GM12878 (cell line): ENCODE results near the gene YPEL4. TPM values are rescaled to one million over a fixed set of nuclear protein-coding genes. Genes with fewer than 3 reads are reported as not detected.
A peak's percentile ranks its signal among the peaks of the same experiment; 100 is the strongest.

Experiments
- ATAC-seq: fragments of 200-7000 bp; cut with Tn5 transposase; 3 replicates; pipeline ENCODE4 v1.9.1; 2020; ENCODE audit warnings: mild to moderate bottlenecking, moderate library complexity
- BruUV-seq: library from RNA; stranded (reverse); fragments of 400-500 nt; replicated peaks from 2 replicates; lab custom pipeline; 2021; lab: Mats Ljungman, UMichigan
- CTCF ChIA-PET: fragments of 300-600 bp; sonication (Branson Sonifier 250); formaldehyde crosslinking; extraction: SDS; loops from one replicate; lab custom pipeline; 2021; ENCODE audit warnings: inconsistent platforms; lab: Yijun Ruan, JAX
- POLR2A ChIA-PET: fragments of 350-600 bp; formaldehyde crosslinking; extraction: SDS; loops from one replicate; lab custom pipeline; 2021; ENCODE audit warnings: inconsistent platforms; lab: Charles Lee
- RAD21 ChIA-PET: fragments of 300-600 bp; sonication (Branson Sonifier 250); formaldehyde crosslinking; loops from one replicate; lab custom pipeline; 2023; ENCODE audit warnings: antibody characterized with exemption; ENCODE audit not compliant: unreplicated experiment; lab: Charles Lee
- SMC1A ChIA-PET: fragments of 300-600 bp; sonication (Branson Sonifier 250); formaldehyde crosslinking; loops from one replicate; lab custom pipeline; 2023; ENCODE audit not compliant: unreplicated experiment, uncharacterized antibody; lab: Charles Lee
- DNase-seq: peaks from one replicate; pipeline ENCODE4 v3.0.0-alpha.2; 2011; ENCODE audit warnings: low read depth, low spot score
- FAIRE-seq: peaks from 3 replicates; lab custom pipeline; 2011; peaks lifted over from hg19 to GRCh38; lab: Jason Lieb, UNC
- H2AFZ ChIP-seq: 2 replicates; pipeline ENCODE4 v1.6.0; 2011; ENCODE audit warnings: low read depth, low read length, control low read depth; ENCODE audit not compliant: control insufficient read depth
- H3K27ac ChIP-seq: 2 replicates; pipeline ENCODE4 v1.5.1; 2011; ENCODE audit warnings: control low read depth; ENCODE audit not compliant: control insufficient read depth, insufficient read depth
- H3K27me3 ChIP-seq, 2 experiments: replicated peaks in 1 of 2; 2 replicates each; pipeline versions ENCODE4 v1.6.0 to v1.6.1; 2011; ENCODE audit warnings: low read length in 1 of 2; ENCODE audit not compliant: control insufficient read depth in 2 of 2, insufficient read depth in 2 of 2
- H3K36me3 ChIP-seq, 2 experiments: 2 replicates each; pipeline ENCODE4 v1.5.1; 2011; ENCODE audit warnings: low read length in 1 of 2; ENCODE audit not compliant: control insufficient read depth in 2 of 2, insufficient read depth in 2 of 2
- H3K4me1 ChIP-seq: 2 replicates; pipeline ENCODE4 v1.6.1; 2011; ENCODE audit warnings: mild to moderate bottlenecking, low read length, moderate library complexity, mixed read lengths; ENCODE audit not compliant: control insufficient read depth, insufficient read depth
- H3K4me2 ChIP-seq: 2 replicates; pipeline ENCODE4 v1.6.0; 2011; ENCODE audit warnings: control low read depth; ENCODE audit not compliant: control insufficient read depth, insufficient read depth
- H3K4me3 ChIP-seq: fragments of 200-600 bp; sonication (generic); 2 replicates; pipeline ENCODE4 v1.5.1; 2016
- H3K79me2 ChIP-seq: 2 replicates; pipeline ENCODE4 v1.6.0; 2011; ENCODE audit warnings: low read length; ENCODE audit not compliant: control insufficient read depth, insufficient read depth
- H3K9ac ChIP-seq: 2 replicates; pipeline ENCODE4 v1.8.0; 2011; ENCODE audit warnings: low read length, control low read depth, mixed read lengths; ENCODE audit not compliant: control insufficient read depth, insufficient read depth
- H3K9me3 ChIP-seq: replicated peaks from 3 replicates; pipeline ENCODE4 v1.5.1; 2011; ENCODE audit warnings: mild to moderate bottlenecking, low read length; ENCODE audit not compliant: control insufficient read depth, insufficient read depth
- H4K20me1 ChIP-seq: 2 replicates; pipeline ENCODE4 v1.6.0; 2011; ENCODE audit not compliant: control insufficient read depth, insufficient read depth
- BRCA1 ChIP-seq: IDR thresholded peaks from 2 replicates; pipeline ENCODE4 v1.6.1; 2011; ENCODE audit warnings: low read depth, low read length, improper control_type of control experiment
- CHD2 ChIP-seq: IDR thresholded peaks from 2 replicates; pipeline ENCODE4 v1.6.1; 2011; ENCODE audit warnings: low read depth, low read length, improper control_type of control experiment, borderline replicate concordance
- CHD4 ChIP-seq: fragments of 200-600 bp; sonication (generic); IDR thresholded peaks from 2 replicates; pipeline ENCODE4 v1.6.1; 2016; ENCODE audit warnings: mild to moderate bottlenecking
- EP300 ChIP-seq, 2 experiments: fragments of 150-350 bp in 1 of 2; IDR thresholded peaks; 2 replicates each; pipeline ENCODE4 v1.6.1; 2011 to 2012; ENCODE audit warnings: low read depth in 2 of 2, low read length in 2 of 2, borderline replicate concordance in 1 of 2, improper control_type of control experiment in 1 of 2, inconsistent platforms in 1 of 2; ENCODE audit not compliant: control insufficient read depth in 1 of 2
- FOXK2 ChIP-seq: fragments of 450-650 bp; IDR thresholded peaks from 2 replicates; pipeline ENCODE4 v1.6.1; 2017; ENCODE audit warnings: mild to moderate bottlenecking, moderate library complexity
- POLR2A ChIP-seq: IDR thresholded peaks from 2 replicates; pipeline ENCODE4 v1.6.1; 2011; ENCODE audit warnings: low read depth, mild to moderate bottlenecking, low read length
- SMAD5 ChIP-seq: IDR thresholded peaks from 2 replicates; pipeline ENCODE4 v1.6.1; 2016; ENCODE audit warnings: antibody characterized with exemption, low read depth
- SMC3 ChIP-seq: IDR thresholded peaks from 2 replicates; pipeline ENCODE4 v1.6.1; 2011; ENCODE audit warnings: low read length, improper control_type of control experiment, borderline replicate concordance
- STAT3 ChIP-seq: IDR thresholded peaks from 2 replicates; pipeline ENCODE4 v1.6.1; 2011; ENCODE audit warnings: low read depth, low read length, improper control_type of control experiment
- WGBS: methylation state at CpG from one replicate; pipeline ENCODE4 v1.1.6; 2016; ENCODE audit warnings: low lambda C conversion rate; ENCODE audit not compliant: insufficient replicate concordance, insufficient coverage; ENCODE audit errors: missing lambda C conversion rate; 5-methylcytosine and 5-hydroxymethylcytosine counted together
- in situ Hi-C: fragments of 300-500 bp; cut with MboI; formaldehyde crosslinking; loops from 9 replicates; pipeline ENCODE4 v1.14.3; 2018; ENCODE audit warnings: mixed read lengths
- intact Hi-C: fragments of 100-400 bp; cut with micrococcal nuclease; formaldehyde crosslinking; loops from one replicate; pipeline ENCODE4 v1.14.2; 2022; ENCODE audit not compliant: unreplicated experiment
- polyA plus RNA-seq, 11 experiments: library from polyadenylated mRNA; depleted of rRNA in 4 of 11; unstranded in 6 of 11; stranded (reverse) in 5 of 11; fragments of >200 nt; fragmentation: Nextera tagmentation in 4 of 11; fragmentation: Illumina TruSeq in 1 of 11; extraction: Ambion mirVana in 4 of 11; extraction: Trizol in 1 of 11; gene quantifications; 1 replicate in 1 of 11; 2 replicates in 10 of 11; pipeline versions ENCODE4 v1.2.1 to v1.2.3, GENCODE V29; 2011 to 2016; ENCODE audit warnings: inconsistent platforms in 2 of 11, missing spikeins in 2 of 11, low read depth in 1 of 11
- total RNA-seq, 4 experiments: library from RNA; depleted of rRNA in 3 of 4; stranded (reverse); fragments of >200 nt in 3 of 4; fragmentation: Illumina TruSeq in 1 of 4; extraction: Trizol in 1 of 4; gene quantifications; 2 replicates each; pipeline versions ENCODE4 v1.2.1 to v1.2.3, GENCODE V29; 2013 to 2021
- TF ChIP-seq, protein P1 (sequence below): IDR thresholded peaks from 2 replicates; pipeline ENCODE4 v1.6.1; 2012; ENCODE audit warnings: mild to moderate bottlenecking, low read depth, low read length

The YPEL4 gene
- total and polyA plus RNA-seq, 10 of the 15 experiments (the other 5 are each of a cell fraction or from before 2014, with no cell fraction given), result 0.07 to 0.50 (median 0.13) TPM; not detected in 5

DNA sequence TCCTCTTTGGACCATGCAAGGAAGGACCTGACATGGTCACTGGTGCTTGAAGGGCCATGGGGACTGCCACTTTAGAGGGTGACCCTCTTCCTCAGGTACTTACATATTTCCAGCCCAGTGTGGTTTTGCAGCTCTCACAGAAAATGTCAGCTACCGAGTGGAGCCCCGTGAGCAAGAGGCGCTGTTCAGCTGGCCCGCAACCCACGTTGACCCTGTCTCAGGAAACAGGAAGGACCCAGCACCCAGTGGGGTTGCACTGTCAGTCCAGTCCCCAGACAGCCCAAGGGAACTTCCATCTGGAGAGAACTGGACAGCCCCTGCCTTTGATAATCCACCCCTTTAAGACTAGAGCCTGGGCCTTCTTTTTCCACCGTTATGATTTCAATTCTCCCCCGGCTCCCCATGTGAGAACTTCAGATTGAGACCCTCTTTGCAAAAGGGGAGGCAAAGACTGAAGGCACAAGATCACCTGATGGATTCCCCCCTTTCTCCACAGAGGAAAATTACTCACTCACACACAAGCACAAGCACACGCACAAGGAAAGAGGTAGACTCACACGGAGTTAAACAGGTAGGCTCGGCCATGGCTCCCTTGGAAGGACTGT lies 3.4 kb downstream of the YPEL4 start (continued):
- TF ChIP-seq, protein P1, sequence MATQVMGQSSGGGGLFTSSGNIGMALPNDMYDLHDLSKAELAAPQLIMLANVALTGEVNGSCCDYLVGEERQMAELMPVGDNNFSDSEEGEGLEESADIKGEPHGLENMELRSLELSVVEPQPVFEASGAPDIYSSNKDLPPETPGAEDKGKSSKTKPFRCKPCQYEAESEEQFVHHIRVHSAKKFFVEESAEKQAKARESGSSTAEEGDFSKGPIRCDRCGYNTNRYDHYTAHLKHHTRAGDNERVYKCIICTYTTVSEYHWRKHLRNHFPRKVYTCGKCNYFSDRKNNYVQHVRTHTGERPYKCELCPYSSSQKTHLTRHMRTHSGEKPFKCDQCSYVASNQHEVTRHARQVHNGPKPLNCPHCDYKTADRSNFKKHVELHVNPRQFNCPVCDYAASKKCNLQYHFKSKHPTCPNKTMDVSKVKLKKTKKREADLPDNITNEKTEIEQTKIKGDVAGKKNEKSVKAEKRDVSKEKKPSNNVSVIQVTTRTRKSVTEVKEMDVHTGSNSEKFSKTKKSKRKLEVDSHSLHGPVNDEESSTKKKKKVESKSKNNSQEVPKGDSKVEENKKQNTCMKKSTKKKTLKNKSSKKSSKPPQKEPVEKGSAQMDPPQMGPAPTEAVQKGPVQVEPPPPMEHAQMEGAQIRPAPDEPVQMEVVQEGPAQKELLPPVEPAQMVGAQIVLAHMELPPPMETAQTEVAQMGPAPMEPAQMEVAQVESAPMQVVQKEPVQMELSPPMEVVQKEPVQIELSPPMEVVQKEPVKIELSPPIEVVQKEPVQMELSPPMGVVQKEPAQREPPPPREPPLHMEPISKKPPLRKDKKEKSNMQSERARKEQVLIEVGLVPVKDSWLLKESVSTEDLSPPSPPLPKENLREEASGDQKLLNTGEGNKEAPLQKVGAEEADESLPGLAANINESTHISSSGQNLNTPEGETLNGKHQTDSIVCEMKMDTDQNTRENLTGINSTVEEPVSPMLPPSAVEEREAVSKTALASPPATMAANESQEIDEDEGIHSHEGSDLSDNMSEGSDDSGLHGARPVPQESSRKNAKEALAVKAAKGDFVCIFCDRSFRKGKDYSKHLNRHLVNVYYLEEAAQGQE, result no peak
- TF ChIP-seq CHD4 (no peak), BRCA1 (no peak), SMC3 (no peak), STAT3 (no peak), SMAD5 (no peak), EP300 (IDR thresholded peaks at IDR 0.05; ENCODE audit: borderline replicate concordance in 1 of 2, control insufficient read depth in 1 of 2, low read depth in 2 of 2, low read length in 2 of 2) (no peak), FOXK2 (no peak)

DNA sequence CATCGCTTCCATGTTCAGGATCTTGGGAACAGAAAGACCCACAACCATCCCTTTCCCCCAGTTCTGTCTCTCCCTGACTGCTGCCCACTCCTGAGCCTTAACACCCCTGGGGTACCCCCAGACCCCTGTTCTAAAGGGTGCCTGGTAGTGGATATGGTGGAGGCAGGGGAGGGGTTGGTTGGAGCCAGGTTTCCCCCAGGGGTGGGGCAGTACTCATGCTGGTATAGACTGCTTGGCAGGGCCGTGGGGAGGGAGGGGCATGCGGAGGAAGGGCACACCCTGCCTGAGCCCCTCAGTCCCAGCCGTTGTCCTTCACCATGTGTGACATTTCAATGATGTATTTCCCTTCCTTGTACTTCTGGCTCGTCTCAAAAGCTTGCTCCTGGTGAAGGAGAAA lies 4.0 kb downstream of the YPEL4 start:
- Histone ChIP-seq H3K36me3 (no peaks in the 10 kb centered on the region), H3K79me2 (no peaks in the 10 kb centered on the region), H3K27ac (no peak overlapping the region), H3K4me2 (no peak overlapping the region), H3K4me3 (no peak overlapping the region), H3K4me1 (peaks cover 12% of the 10 kb centered on the region), H3K9me3 (no peaks in the 10 kb centered on the region), H3K9ac (no peak overlapping the region), H4K20me1 (no peaks in the 10 kb centered on the region), H3K27me3 (peaks cover 12 to 17% of the 10 kb centered on the region in 2 experiments), H2AFZ (no peak overlapping the region)
- BruUV-seq, result no TSS peak
- in situ Hi-C loops (no loop called here), intact Hi-C loops (loop anchor here (2.0 kb wide), 1 partner anchor 153 kb away; no protein-coding TSS in a partner anchor)
- DNase-seq, result no peak
- ChIA-PET POLR2A (interaction anchor here (0.5 to 1.4 kb wide), 2 partner anchors 73 to 78 kb away, joined by 7 to 8 read pairs; partner anchors contain the start of gene UBE2L6), CTCF (interaction anchor here (0.7 to 13.9 kb wide), 12 partner anchors 9 to 302 kb away, joined by 3 to 319 read pairs (median 9); partner anchors contain the start of genes CLP1, TIMM10 and UBE2L6), RAD21 (interaction anchor here (1.6 to 2.1 kb wide), 2 partner anchors 78 to 189 kb away, joined by 9 to 10 read pairs; partner anchors contain the start of gene UBE2L6), SMC1A (interaction anchor here (1.1 to 1.2 kb wide), 2 partner anchors 78 to 302 kb away, joined by 3 read pairs; partner anchors contain the start of gene UBE2L6)
- TF ChIP-seq POLR2A (0 out of 2 replicates have a peak, but pooled peaks have one; percentile 30), CHD2 (no peak)
- ATAC-seq, result peak; percentile 7; the same call in 2 of the 3 replicates
- WGBS, result 33% methylated on average over 5 of the region's 5 CpGs
- no peak for FAIRE-seq
